Activated naive CD8-positive, alpha-beta T cell treated with anti-CD3 and anti-CD28 coated beads for 36 hours (primary cell): ENCODE results near the gene SIL1. TPM values are rescaled to one million over a fixed set of nuclear protein-coding genes. Genes with fewer than 3 reads are reported as not detected.

Experiments used
- DNase-seq: peaks from one replicate; pipeline ENCODE4 v3.0.0; 2021
- H3K27ac Mint-ChIP-seq: one replicate; pipeline ENCODE4 v1.8.0; 2022; ENCODE audit warnings: mild to moderate bottlenecking, moderate library complexity, mixed read lengths
- H3K27me3 Mint-ChIP-seq: one replicate; pipeline ENCODE4 v1.8.0; 2022; ENCODE audit warnings: mild to moderate bottlenecking, mixed read lengths
- H3K36me3 Mint-ChIP-seq: one replicate; pipeline ENCODE4 v1.8.0; 2021; ENCODE audit warnings: mild to moderate bottlenecking, mixed read lengths
- H3K4me1 Mint-ChIP-seq: one replicate; pipeline ENCODE4 v1.8.0; 2021; ENCODE audit warnings: mixed read lengths
- H3K4me3 Mint-ChIP-seq: one replicate; pipeline ENCODE4 v1.8.0; 2022; ENCODE audit warnings: mild to moderate bottlenecking, moderate library complexity, mixed read lengths
- H3K9me3 Mint-ChIP-seq: one replicate; pipeline ENCODE4 v1.8.0; 2022; ENCODE audit warnings: mixed read lengths
- total RNA-seq, 2 experiments: library from RNA; stranded (reverse); gene quantifications; one replicate each; pipeline ENCODE4 v1.2.3, GENCODE V29; 2021

The SIL1 gene
- total RNA-seq, 2 experiments from 2014 or later: 19.8 to 21.4 TPM

DNA sequence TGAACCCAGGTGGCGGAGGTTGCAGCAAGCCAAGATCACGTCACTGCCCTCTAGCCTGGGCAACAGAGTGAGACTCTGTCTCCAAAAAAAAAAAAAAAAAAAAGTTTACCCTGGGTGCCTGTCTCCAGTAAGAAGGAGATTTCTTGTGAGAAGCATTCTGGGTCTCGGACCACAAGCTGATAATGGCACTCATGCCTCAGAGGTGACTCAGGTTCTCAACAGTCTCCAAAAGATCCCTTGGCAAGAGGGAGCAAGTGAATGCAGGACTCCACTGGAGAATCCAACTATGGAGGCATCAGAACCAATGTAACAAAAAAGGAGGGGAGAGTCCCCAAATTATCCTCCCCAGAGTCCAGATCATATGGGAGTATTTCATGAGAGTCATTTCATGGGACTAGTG, 217.0 kb downstream of the SIL1 start:
- peaks cover 4% of the 10 kb centered on the region for H3K36me3 Mint-ChIP-seq
- H3K9me3 Mint-ChIP-seq: no peaks in the 10 kb centered on the region
- H3K4me1 Mint-ChIP-seq: peaks cover 33% of the 10 kb centered on the region
- no peaks in the 10 kb centered on the region for H3K27me3 Mint-ChIP-seq
- no peak overlapping the region for H3K4me3 Mint-ChIP-seq
- H3K27ac Mint-ChIP-seq: no peak overlapping the region
- no peak for DNase-seq

DNA sequence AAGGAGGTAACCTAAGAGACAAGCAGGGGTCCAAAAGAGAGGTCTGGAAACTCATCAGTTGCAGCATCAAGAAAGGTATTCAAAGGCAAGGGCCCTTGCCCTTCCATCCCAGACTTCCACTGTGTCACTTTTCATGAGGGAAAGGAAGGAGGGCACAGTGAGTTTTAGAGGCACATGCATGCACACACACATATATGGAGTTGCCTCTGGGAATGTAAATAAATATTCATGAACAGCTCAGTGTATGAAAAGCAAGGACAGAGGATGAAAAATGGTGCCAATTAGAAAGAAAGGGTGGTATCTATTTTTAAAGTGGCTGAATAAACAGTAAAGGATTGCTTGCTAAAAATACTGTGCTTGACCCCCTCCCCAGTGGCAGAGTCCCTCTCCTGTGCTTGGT, 217.7 kb downstream of the SIL1 start:
- H3K4me1 Mint-ChIP-seq: peaks cover 36% of the 10 kb centered on the region
- H3K9me3 Mint-ChIP-seq: no peaks in the 10 kb centered on the region
- H3K36me3 Mint-ChIP-seq: peaks cover 4% of the 10 kb centered on the region
- no peak overlapping the region for H3K4me3 Mint-ChIP-seq
- H3K27ac Mint-ChIP-seq: no peak overlapping the region
- DNase-seq: no peak
- no peaks in the 10 kb centered on the region for H3K27me3 Mint-ChIP-seq

DNA sequence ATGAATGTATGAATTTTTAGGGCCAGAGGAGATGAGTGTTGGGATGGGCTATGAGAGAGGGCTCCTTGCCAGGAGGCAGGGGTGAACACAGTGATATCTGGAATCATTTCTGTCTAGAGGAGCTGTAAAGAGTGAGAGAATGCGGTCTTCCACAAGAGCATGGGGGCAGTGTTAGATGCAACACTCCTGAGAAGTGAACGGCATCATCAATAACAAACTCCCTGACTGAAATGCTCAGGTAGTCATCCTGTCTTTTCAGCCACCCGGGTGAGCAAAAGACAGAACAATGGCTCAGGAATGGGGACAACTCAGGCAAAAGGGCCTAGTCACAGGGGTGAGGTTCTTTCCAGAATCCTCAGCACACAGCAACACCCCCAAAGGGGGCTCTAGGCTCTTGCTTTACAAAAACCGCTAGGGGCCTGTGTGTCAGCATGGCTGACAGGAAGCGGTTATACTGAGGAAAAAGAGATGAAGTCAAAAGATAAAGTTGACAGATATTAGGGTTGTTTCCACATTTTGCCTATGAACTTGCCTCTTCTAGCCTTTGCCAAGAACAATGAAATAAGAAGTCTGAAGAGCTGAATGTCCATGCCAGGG, 218.4 kb downstream of the SIL1 start:
- Mint-ChIP-seq H3K27ac (peak overlapping the region; percentile 5), H3K4me3 (no peak overlapping the region), H3K36me3 (peaks cover 4% of the 10 kb centered on the region), H3K4me1 (peaks cover 37% of the 10 kb centered on the region), H3K27me3 (no peaks in the 10 kb centered on the region), H3K9me3 (no peaks in the 10 kb centered on the region)
- peak; percentile 22 for DNase-seq

DNA sequence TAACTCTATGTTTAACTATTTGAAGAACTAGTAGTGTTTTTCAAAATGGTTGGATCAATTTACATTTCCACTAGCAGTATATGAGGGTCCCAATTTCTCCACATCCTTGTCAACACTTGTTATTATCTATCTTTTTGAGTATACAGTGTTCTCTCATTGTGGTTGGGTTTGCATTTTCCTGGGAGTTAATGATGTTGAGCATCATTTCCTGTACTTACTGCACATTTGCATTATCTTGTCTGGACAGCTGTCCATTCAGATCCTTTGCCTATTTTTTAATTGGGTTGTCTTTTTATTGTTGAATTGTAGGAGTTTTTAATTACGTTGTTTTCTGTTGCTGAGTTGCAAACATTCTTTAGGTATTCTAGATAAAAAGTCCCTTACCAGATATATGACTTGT, 219.6 kb downstream of the SIL1 start:
- H3K27me3 Mint-ChIP-seq: no peaks in the 10 kb centered on the region
- peaks cover 37% of the 10 kb centered on the region for H3K4me1 Mint-ChIP-seq
- DNase-seq: no peak
- H3K36me3 Mint-ChIP-seq: peaks cover 4% of the 10 kb centered on the region
- H3K9me3 Mint-ChIP-seq: no peaks in the 10 kb centered on the region
- H3K27ac Mint-ChIP-seq: no peak overlapping the region
- no peak overlapping the region for H3K4me3 Mint-ChIP-seq

DNA sequence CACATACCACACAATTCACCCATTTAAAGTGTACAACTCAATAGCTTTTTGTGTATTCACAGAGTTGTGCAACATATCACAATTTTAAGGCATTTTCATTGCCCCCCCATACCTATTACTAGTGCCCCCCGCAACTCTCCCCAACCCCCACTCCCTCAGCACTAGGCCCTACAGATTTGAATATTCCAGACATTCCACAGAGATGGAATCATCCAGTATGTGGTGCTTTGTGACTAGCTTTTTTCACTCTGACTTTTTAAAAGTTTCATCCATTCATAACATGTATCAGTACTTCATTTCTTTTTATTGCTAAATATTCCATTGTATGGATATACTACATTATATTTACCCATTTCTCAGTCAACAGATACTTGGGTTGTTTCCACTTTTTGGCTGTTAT, 220.1 kb downstream of the SIL1 start:
- peaks cover 37% of the 10 kb centered on the region for H3K4me1 Mint-ChIP-seq
- H3K36me3 Mint-ChIP-seq: peaks cover 4% of the 10 kb centered on the region
- no peaks in the 10 kb centered on the region for H3K27me3 Mint-ChIP-seq
- no peaks in the 10 kb centered on the region for H3K9me3 Mint-ChIP-seq
- DNase-seq: no peak
- no peak overlapping the region for H3K27ac Mint-ChIP-seq
- H3K4me3 Mint-ChIP-seq: no peak overlapping the region

DNA sequence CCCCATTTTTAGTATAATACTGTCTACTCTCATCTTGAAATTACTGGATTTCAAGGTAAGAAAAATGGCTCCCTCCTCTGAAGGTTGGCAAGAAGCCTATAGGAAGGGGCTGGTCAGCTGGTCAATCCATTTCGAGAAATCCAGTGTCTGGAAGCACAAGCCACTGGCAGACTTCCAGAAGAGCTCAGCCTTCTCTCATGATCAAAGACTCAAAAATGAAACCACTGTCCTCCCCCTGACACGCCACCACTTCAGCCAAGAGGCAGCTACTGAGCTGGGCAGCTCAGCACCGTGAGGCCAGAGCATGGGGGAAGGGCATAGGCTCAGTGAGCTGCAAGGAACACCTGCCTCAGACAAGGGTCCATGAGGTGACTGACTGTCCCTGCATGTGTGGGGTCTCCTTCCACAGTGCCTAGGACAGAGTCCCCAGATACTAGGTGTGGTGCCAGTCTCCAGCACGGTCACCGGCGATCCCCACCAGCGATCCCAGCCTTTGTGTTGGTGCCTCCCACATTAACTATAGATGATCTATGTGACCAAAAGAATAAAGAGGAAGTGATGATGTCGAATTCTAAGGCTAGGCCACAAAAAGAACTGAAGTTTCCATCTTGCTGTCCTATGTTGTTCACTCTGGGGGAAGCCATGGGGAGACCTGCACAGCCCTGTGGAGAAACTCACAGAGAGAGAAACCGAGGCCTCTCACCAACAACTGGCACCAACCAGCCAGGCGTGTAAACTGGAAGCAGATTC, 222.9 kb downstream of the SIL1 start:
- no peak overlapping the region for H3K4me3 Mint-ChIP-seq
- no peak for DNase-seq
- H3K9me3 Mint-ChIP-seq: no peaks in the 10 kb centered on the region
- H3K27me3 Mint-ChIP-seq: no peaks in the 10 kb centered on the region
- H3K27ac Mint-ChIP-seq: no peak overlapping the region
- H3K36me3 Mint-ChIP-seq: no peaks in the 10 kb centered on the region
- peaks cover 14% of the 10 kb centered on the region for H3K4me1 Mint-ChIP-seq

DNA sequence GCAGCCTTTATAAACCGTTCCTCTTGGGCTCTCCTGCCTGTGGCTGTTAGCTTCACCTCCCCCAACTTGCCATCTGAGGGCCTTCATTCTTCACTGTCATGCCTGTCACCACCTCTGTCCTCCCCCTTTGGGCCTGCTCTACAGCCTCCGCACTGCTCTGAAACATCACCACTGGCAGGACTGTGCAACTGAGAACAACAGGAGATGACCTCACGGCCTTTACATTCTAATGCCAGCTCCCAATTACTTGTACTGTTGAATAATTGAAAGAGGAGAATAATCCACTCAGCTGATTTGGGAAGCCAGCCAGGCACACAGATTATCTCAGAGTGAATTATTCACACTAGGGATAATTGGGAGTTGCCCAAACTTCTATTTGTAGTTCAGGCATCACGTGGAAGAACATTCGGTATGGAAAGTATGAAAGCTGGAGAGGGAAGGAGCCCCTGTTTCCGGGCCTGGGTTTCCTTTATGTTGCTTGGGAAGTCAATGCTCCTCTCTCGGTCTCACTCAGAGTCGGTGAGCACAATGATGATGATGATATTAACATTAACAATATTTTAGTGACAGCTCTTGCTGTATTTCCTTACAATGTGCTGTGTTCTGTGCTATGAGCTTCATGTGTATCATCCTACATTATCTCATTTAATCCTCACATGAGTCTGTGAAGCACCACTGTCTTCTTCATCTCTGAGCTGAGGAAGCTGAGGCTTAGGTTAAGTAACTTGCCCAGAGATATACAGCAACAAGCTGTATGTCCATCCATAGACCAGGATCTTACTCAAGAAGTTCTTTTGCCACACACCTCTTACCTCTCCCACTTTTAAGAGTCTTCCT, 223.7 kb downstream of the SIL1 start:
- H3K36me3 Mint-ChIP-seq: no peaks in the 10 kb centered on the region
- no peaks in the 10 kb centered on the region for H3K9me3 Mint-ChIP-seq
- no peaks in the 10 kb centered on the region for H3K27me3 Mint-ChIP-seq
- H3K27ac Mint-ChIP-seq: no peak overlapping the region
- H3K4me3 Mint-ChIP-seq: no peak overlapping the region
- DNase-seq: no peak
- H3K4me1 Mint-ChIP-seq: peaks cover 7% of the 10 kb centered on the region

DNA sequence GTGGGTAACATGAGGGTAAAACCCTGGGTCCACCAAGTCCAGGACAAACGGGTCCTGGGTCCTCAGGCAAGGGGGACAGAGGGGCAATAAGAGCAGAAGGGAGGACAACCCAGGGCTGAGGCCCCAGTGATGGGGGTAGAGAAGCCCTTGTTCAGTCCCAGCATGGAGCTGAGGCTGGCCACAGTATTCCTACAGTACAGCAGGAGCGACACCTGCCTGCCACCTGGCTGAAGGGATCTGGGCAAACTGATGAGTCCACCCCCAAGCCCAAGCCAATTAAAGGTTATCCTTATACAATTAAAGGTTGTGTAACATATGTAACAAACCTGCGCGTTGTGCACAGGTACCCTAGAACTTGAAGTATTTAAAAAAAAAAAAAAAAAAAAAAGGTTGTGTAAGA, 225.3 kb downstream of the SIL1 start:
- Mint-ChIP-seq H3K9me3 (no peaks in the 10 kb centered on the region), H3K27me3 (no peaks in the 10 kb centered on the region), H3K27ac (no peak overlapping the region), H3K4me1 (peaks cover 4% of the 10 kb centered on the region), H3K36me3 (no peaks in the 10 kb centered on the region), H3K4me3 (no peak overlapping the region)
- no peak for DNase-seq

DNA sequence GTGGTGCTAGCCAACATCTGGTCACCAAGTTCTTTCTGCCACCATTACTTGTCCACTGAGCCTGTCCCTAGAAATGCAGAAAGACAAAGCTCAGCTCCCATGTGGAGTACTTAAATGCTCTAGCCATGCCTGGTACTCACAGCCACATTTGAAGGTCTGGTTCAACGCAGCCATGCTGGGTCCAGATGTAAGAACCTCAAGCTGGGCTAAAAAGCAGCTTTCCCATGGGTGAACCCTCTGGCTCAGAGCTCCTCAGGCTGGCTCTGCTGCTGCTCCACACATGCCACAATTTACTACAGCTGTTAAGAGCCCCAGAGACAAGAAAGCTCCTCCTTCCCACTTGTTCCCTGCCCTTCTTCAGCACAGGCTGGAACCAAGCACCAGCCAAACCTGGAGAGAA, 225.9 kb downstream of the SIL1 start:
- H3K9me3 Mint-ChIP-seq: no peaks in the 10 kb centered on the region
- no peak overlapping the region for H3K27ac Mint-ChIP-seq
- H3K36me3 Mint-ChIP-seq: no peaks in the 10 kb centered on the region
- DNase-seq: no peak
- no peak overlapping the region for H3K4me3 Mint-ChIP-seq
- H3K27me3 Mint-ChIP-seq: no peaks in the 10 kb centered on the region
- peaks cover 4% of the 10 kb centered on the region for H3K4me1 Mint-ChIP-seq

DNA sequence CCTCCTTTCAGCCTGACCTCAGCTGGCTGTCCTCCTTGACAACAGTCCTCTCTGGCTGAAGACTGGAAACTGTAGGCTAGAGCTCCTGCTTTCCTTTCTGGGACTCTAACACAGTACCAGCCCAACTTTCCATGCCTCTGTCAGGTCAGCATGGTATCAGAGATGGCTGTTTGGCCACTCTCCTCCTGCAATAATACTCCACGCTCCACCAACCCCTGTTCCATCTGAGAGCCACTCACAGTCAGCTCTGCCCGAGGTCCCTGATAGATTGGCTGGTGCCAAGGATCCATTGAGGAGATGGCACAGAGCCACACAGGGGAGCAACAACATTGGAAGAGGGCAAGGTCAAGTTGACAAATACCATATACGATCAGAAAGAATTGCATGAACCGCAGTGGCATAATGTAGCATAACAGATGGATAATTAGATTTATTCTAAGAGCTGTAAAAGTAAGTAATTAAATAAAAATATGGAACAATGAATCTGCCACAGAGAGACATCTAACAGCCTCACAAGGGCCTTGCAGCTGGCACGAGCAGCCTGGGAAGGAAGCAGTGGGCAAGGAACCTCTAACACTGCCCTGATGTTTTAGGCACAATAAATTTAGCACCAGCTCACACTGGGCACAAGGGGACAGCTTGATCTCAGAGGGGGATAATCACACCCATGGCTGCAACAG, 228.7 kb downstream of the SIL1 start:
- H3K27me3 Mint-ChIP-seq: no peaks in the 10 kb centered on the region
- H3K36me3 Mint-ChIP-seq: no peaks in the 10 kb centered on the region
- no peak for DNase-seq
- no peak overlapping the region for H3K4me3 Mint-ChIP-seq
- H3K4me1 Mint-ChIP-seq: no peaks in the 10 kb centered on the region
- H3K9me3 Mint-ChIP-seq: no peaks in the 10 kb centered on the region
- no peak overlapping the region for H3K27ac Mint-ChIP-seq

DNA sequence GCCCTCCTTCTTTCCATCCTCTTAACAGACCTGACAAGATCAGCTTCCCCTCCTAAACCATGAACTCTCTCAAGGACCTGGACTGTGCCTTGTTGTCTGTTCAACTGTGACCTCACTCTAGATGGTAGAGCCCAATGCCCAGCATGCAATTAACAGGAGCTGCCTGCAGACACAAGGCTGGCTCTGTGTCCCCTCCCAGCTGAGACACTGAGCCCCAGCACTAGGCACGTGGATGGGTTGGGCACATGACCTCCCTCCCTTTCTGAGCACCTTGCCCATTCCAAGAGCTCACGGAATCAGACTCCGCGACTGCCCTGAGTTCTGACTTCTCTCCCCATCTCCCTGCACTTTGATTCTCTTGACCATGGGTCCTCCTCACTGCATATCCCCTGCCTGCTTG, 229.6 kb downstream of the SIL1 start:
- H3K27me3 Mint-ChIP-seq: no peaks in the 10 kb centered on the region
- no peak for DNase-seq
- no peaks in the 10 kb centered on the region for H3K9me3 Mint-ChIP-seq
- no peaks in the 10 kb centered on the region for H3K36me3 Mint-ChIP-seq
- no peaks in the 10 kb centered on the region for H3K4me1 Mint-ChIP-seq
- no peak overlapping the region for H3K27ac Mint-ChIP-seq
- H3K4me3 Mint-ChIP-seq: no peak overlapping the region

DNA sequence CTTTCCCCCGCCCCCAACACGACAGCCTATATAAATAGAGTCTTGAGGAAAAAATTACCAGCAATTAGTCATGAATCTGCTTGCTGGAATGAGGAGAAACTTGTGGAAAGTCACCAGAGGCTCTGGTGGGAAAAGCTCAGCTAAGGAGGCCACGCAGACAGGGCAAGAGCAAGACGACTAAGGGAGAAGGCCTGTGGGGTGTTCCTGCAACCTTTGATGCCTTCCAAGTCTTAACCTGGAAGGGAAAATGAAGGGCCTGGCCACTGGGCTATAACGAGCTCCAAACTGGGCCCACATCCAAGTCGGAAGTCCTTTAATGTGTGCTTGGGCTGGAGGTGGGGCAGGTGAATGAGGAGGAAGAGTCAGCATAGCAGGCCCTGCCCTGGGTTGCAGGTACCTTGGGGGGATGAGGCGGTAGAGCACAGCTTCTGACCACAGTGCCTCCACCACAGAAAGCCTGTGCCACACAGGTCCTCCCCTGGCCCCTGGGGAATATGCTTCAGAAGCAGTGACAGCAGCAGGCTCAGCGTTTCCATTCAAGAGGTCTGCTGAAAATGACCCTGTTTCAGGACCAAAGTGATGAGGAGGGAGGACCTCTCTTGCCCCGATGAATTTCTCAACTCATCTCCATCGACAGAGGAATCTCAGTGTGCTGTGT, 230.2 kb downstream of the SIL1 start:
- no peak overlapping the region for H3K27ac Mint-ChIP-seq
- no peaks in the 10 kb centered on the region for H3K9me3 Mint-ChIP-seq
- no peak for DNase-seq
- no peaks in the 10 kb centered on the region for H3K4me1 Mint-ChIP-seq
- H3K36me3 Mint-ChIP-seq: no peaks in the 10 kb centered on the region
- no peaks in the 10 kb centered on the region for H3K27me3 Mint-ChIP-seq
- no peak overlapping the region for H3K4me3 Mint-ChIP-seq

DNA sequence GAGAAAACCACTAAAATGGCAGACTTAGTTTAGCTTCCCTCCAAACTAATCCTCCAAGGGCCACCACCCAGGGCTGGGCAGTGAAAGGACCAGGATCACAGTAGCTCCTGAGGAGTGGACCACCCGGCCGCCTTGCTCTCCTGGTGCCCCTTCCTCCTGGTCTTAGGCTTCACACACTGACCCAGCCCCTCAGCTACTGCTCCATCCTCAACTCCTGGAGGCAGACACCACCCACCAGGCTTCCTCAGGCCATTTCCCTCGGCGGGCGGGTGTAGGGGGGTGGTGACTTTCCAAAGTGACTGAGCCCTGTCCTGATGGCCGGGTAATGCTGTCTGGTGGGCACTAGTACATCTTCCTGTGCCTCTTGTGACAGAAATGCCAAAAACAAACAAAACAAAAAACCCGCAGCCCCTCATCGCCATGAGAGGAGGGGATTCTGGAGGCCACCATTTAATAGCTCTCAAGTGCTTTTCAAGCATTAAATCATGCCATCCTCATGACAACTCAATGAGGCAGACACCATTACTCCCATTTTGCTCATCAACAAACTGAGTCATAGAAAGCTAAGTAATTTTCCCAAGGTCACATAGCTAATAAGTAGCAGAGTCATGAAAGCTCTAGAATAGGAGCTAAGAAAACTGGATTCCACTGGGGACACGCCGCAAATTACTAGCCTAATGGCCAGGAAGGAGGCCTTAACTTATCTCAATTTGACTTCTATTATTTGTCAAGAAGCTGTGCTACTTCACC, 231.8 kb downstream of the SIL1 start:
- H3K9me3 Mint-ChIP-seq: no peaks in the 10 kb centered on the region

DNA sequence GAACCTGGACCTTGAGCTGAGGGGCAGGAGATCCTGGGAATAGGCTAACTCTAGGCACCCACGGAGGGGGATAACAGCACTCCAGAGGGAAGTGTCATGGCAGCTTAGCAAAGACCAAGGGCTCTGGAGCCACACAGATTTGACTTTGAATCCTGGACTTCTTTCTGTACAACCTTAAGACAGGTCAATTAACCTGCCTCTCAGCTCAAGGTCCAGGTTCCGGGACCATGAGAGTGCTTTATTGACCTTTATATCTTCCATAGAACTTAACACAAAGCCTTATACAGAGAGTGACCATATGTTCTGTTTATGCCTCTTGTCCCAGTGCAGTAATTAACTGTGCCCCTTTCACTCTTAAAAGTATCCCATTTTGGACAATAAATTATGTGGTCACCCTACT, 232.5 kb downstream of the SIL1 start:
- H3K27ac Mint-ChIP-seq: no peak overlapping the region
- H3K4me3 Mint-ChIP-seq: no peak overlapping the region

More for the DNA sequence above, 231.8 kb downstream of the SIL1 start:
- Mint-ChIP-seq H3K4me3 (no peak overlapping the region), H3K27ac (no peak overlapping the region), H3K4me1 (no peaks in the 10 kb centered on the region), H3K27me3 (no peaks in the 10 kb centered on the region), H3K36me3 (no peaks in the 10 kb centered on the region)
- DNase-seq: no peak

More for the DNA sequence above, 232.5 kb downstream of the SIL1 start:
- DNase-seq: no peak
- no peaks in the 10 kb centered on the region for H3K27me3 Mint-ChIP-seq
- H3K9me3 Mint-ChIP-seq: no peaks in the 10 kb centered on the region
- no peaks in the 10 kb centered on the region for H3K36me3 Mint-ChIP-seq
- H3K4me1 Mint-ChIP-seq: no peaks in the 10 kb centered on the region
